HepG2 (cell line): ENCODE measurements around the gene PCLO. TPM values are rescaled to one million over a fixed set of nuclear protein-coding genes. Genes with fewer than 3 reads are reported as not detected.

Source experiments
- ATAC-seq: fragments of 200-7000 bp; cut with Tn5 transposase; 3 replicates; pipeline ENCODE4 v1.9.1; 2020; ENCODE audit warnings: mild to moderate bottlenecking, moderate library complexity
- BruUV-seq: library from RNA; stranded (reverse); fragments of 400-500 nt; replicated peaks from 2 replicates; lab custom pipeline; 2021; lab: Mats Ljungman, UMichigan
- CTCF ChIA-PET: fragments of 300-600 bp; formaldehyde crosslinking; extraction: SDS; loops from one replicate; lab custom pipeline; 2021; ENCODE audit warnings: low total read pairs, inconsistent platforms, low intra/inter-chr PET ratio; lab: Yijun Ruan, JAX
- POLR2A ChIA-PET: fragments of 350-600 bp; sonication (Branson Sonifier 250); formaldehyde crosslinking; loops from one replicate; lab custom pipeline; 2020; ENCODE audit warnings: antibody characterized with exemption, inconsistent platforms; lab: Yijun Ruan, JAX
- DNase-seq: peaks from one replicate; pipeline ENCODE4 v3.0.0-alpha.2; 2015; ENCODE audit warnings: low spot score
- FAIRE-seq: peaks from 3 replicates; lab custom pipeline; 2011; peaks lifted over from hg19 to GRCh38; lab: Jason Lieb, UNC
- H2AFZ ChIP-seq: one replicate; pipeline ENCODE4 v1.6.1; 2011; ENCODE audit warnings: low read length, inconsistent platforms
- H3K27ac ChIP-seq: fragments of 300-600 bp; 3 replicates; pipeline ENCODE4 v1.8.0; 2011; ENCODE audit warnings: mixed run types, mild to moderate bottlenecking, mixed read lengths, low read length, inconsistent platforms; ENCODE audit not compliant: insufficient read depth; ENCODE audit errors: extremely low read length
- H3K27me3 ChIP-seq, 2 experiments: fragments of 200-600 bp in 1 of 2; 2 replicates in 1 of 2; 3 replicates in 1 of 2; pipeline versions ENCODE4 v1.6.0 to v1.8.0; 2011; ENCODE audit warnings: low read length in 2 of 2, mild to moderate bottlenecking in 2 of 2, moderate library complexity in 2 of 2, inconsistent platforms in 1 of 2; ENCODE audit not compliant: insufficient read depth in 2 of 2, control insufficient read depth in 1 of 2
- H3K36me3 ChIP-seq, 2 experiments: fragments of 200-600 bp in 1 of 2; replicated peaks in 1 of 2; 2 replicates in 1 of 2; 3 replicates in 1 of 2; pipeline versions ENCODE4 v1.5.1 to v1.8.0; 2011; ENCODE audit warnings: low read length in 2 of 2, inconsistent platforms in 1 of 2; ENCODE audit not compliant: insufficient read depth in 2 of 2, control insufficient read depth in 1 of 2
- H3K4me1 ChIP-seq: 2 replicates; pipeline ENCODE4 v1.5.1; 2012; ENCODE audit warnings: low read length, inconsistent platforms; ENCODE audit not compliant: insufficient read depth
- H3K4me2 ChIP-seq: 2 replicates; pipeline ENCODE4 v1.6.0; 2011; ENCODE audit warnings: low read depth, low read length, inconsistent platforms
- H3K4me3 ChIP-seq, 3 experiments: fragments of 200-600 bp in 1 of 3; sonication (generic), shearing (Covaris generic) in 1 of 3; replicated peaks in 1 of 3; 2 replicates each; pipeline ENCODE4 v1.5.1; 2011 to 2016; ENCODE audit warnings: low read length in 3 of 3, inconsistent platforms in 2 of 3, low read depth in 2 of 3, mild to moderate bottlenecking in 2 of 3, control low read depth in 1 of 3, mixed read lengths in 1 of 3; ENCODE audit not compliant: insufficient read depth in 1 of 3
- H3K79me2 ChIP-seq: one replicate; pipeline ENCODE4 v1.6.1; 2011; ENCODE audit warnings: low read length, inconsistent platforms; ENCODE audit not compliant: insufficient read depth
- H3K9ac ChIP-seq: 2 replicates; pipeline ENCODE4 v1.6.0; 2011; ENCODE audit warnings: mild to moderate bottlenecking, low read depth, low read length, inconsistent platforms; ENCODE audit not compliant: insufficient read depth
- H3K9me3 ChIP-seq: 2 replicates; pipeline ENCODE4 v1.5.1; 2012; ENCODE audit warnings: mild to moderate bottlenecking, low read length
- H4K20me1 ChIP-seq: 2 replicates; pipeline ENCODE4 v1.6.0; 2011; ENCODE audit warnings: inconsistent platforms, mild to moderate bottlenecking, low read length, moderate library complexity; ENCODE audit not compliant: insufficient read depth
- CHCHD3 ChIP-seq: sonication (generic); formaldehyde crosslinking; IDR thresholded peaks from 2 replicates; pipeline ENCODE4 v1.8.0; 2022; ENCODE audit warnings: mild to moderate bottlenecking, missing genetic modification reagents, moderate library complexity
- MIER3 ChIP-seq: IDR thresholded peaks from 2 replicates; pipeline ENCODE4 v1.6.1; 2016; ENCODE audit warnings: missing compliant biosample characterization, borderline replicate concordance
- MTF1 ChIP-seq: sonication (generic); formaldehyde crosslinking; IDR thresholded peaks from 2 replicates; pipeline ENCODE4 v1.5.0; 2020; ENCODE audit warnings: missing genetic modification reagents
- RFXAP ChIP-seq: sonication (generic); formaldehyde crosslinking; IDR thresholded peaks from 2 replicates; pipeline ENCODE4 v1.4.0; 2020; ENCODE audit warnings: missing genetic modification reagents, borderline replicate concordance
- SYNCRIP ChIP-seq: fragments of 200-400 bp; formaldehyde crosslinking; IDR thresholded peaks from 2 replicates; pipeline ENCODE4 v1.6.1; 2018; ENCODE audit warnings: mild to moderate bottlenecking, low read depth, low read length; ENCODE audit not compliant: insufficient read depth
- ZFP41 ChIP-seq: sonication (generic); formaldehyde crosslinking; IDR thresholded peaks from 2 replicates; pipeline ENCODE4 v1.4.0; 2020; ENCODE audit warnings: mild to moderate bottlenecking, missing genetic modification reagents, borderline replicate concordance
- ZMYM3 ChIP-seq: sonication (generic); formaldehyde crosslinking; IDR thresholded peaks from 2 replicates; pipeline ENCODE4 v1.5.1; 2020; ENCODE audit warnings: mild to moderate bottlenecking, missing genetic modification reagents
- ZNF251 ChIP-seq: sonication (generic); formaldehyde crosslinking; IDR thresholded peaks from 2 replicates; pipeline ENCODE4 v1.9.0; 2021; ENCODE audit warnings: mild to moderate bottlenecking, missing genetic modification reagents
- ZNF530 ChIP-seq: sonication (generic); formaldehyde crosslinking; IDR thresholded peaks from 2 replicates; pipeline ENCODE4 v1.5.0; 2020; ENCODE audit warnings: low read depth, mild to moderate bottlenecking, missing genetic modification reagents
- ZNF557 ChIP-seq: sonication (generic); formaldehyde crosslinking; IDR thresholded peaks from 2 replicates; pipeline ENCODE4 v1.4.0; 2020; ENCODE audit warnings: missing genetic modification reagents
- ZNF562 ChIP-seq: sonication (generic); formaldehyde crosslinking; IDR thresholded peaks from 2 replicates; pipeline ENCODE4 v1.8.0; 2022; ENCODE audit warnings: missing genetic modification reagents, borderline replicate concordance
- ZSCAN12 ChIP-seq: sonication (generic); formaldehyde crosslinking; IDR thresholded peaks from 2 replicates; pipeline ENCODE4 v1.9.0; 2021; ENCODE audit warnings: mild to moderate bottlenecking, missing genetic modification reagents
- ZSCAN29 ChIP-seq: sonication (generic); formaldehyde crosslinking; conservative IDR thresholded peaks from 2 replicates; pipeline ENCODE4 v1.4.0; 2020; ENCODE audit warnings: mild to moderate bottlenecking, missing genetic modification reagents
- WGBS: methylation state at CpG from one replicate; pipeline ENCODE4 v1.1.6; 2017; ENCODE audit warnings: low lambda C conversion rate; 5-methylcytosine and 5-hydroxymethylcytosine counted together
- in situ Hi-C: cut with HindIII; loops from 2 replicates; pipeline ENCODE4 v1.10.0; 2017; ENCODE audit warnings: low pct_unique_long_range_greater_than_20kb; ENCODE audit not compliant: extremely low pct_ligation_motif_present
- intact Hi-C: fragments of 100-400 bp; cut with micrococcal nuclease; formaldehyde crosslinking; loops from one replicate; pipeline ENCODE4 v1.10.0; 2022; ENCODE audit not compliant: unreplicated experiment
- polyA plus RNA-seq, 8 experiments: library from polyadenylated mRNA; depleted of rRNA in 3 of 8; stranded (reverse) in 7 of 8; unstranded in 1 of 8; fragments of >200 nt; fragmentation: Illumina TruSeq in 4 of 8; extraction: Trizol in 4 of 8; gene quantifications; 2 replicates each; pipeline versions ENCODE4 v1.2.1 to v1.2.3, GENCODE V29; 2011 to 2016; ENCODE audit warnings: low read depth in 4 of 8, missing spikeins in 1 of 8, mixed read lengths in 1 of 8; ENCODE audit not compliant: insufficient read depth in 1 of 8
- total RNA-seq, 5 experiments: library from RNA; depleted of rRNA; stranded (reverse); fragments of >200 nt; fragmentation: Illumina TruSeq; extraction: Trizol; gene quantifications; 2 replicates each; pipeline ENCODE4 v1.2.3, GENCODE V29; 2016; ENCODE audit warnings: low read depth in 1 of 5
- TF ChIP-seq, protein P1 (sequence below): sonication (generic); formaldehyde crosslinking; IDR thresholded peaks from 2 replicates; pipeline ENCODE4 v1.9.0; 2021; ENCODE audit warnings: missing genetic modification reagents, borderline replicate concordance
- TF ChIP-seq, protein P2 (sequence below): IDR thresholded peaks from 2 replicates; pipeline ENCODE4 v1.6.1; 2018; ENCODE audit warnings: missing genetic modification reagents, mild to moderate bottlenecking, missing compliant biosample characterization
- TF ChIP-seq, protein P3 (sequence below): sonication (generic); formaldehyde crosslinking; IDR thresholded peaks from 2 replicates; pipeline ENCODE4 v1.4.0; 2020; ENCODE audit warnings: missing genetic modification reagents
- TF ChIP-seq, protein P4 (sequence below): sonication (generic); formaldehyde crosslinking; IDR thresholded peaks from 2 replicates; pipeline ENCODE4 v1.8.1; 2022; ENCODE audit warnings: mild to moderate bottlenecking, missing genetic modification reagents
- TF ChIP-seq, protein P5 (sequence below): sonication (generic); formaldehyde crosslinking; IDR thresholded peaks from 2 replicates; pipeline ENCODE4 v1.5.1; 2020; ENCODE audit warnings: missing genetic modification reagents, mild to moderate bottlenecking, borderline replicate concordance

Gene PCLO
- total and polyA plus RNA-seq, 2 of the 13 experiments (the other 11 are each of a cell fraction or from before 2014, with no cell fraction given), result 0.07 to 0.29 TPM

DNA sequence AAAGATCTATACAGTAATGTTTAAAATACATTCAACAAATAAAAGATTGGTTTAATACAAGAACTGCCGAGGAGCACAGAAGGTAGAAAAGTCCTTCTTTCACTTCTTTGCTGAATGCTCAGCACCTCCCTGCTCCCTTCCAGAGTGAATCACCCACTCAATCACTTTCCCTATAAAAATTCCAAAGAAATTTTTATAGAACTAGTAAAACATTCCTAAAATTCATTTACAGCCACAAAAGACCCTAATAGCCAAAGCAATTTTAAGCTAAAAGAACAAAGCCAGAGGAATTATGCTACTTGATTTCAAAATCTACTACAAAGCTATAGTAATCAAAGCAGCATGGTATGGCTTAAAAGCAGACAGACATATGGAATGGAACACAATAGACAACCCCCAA, 320.9 kb downstream of the PCLO start:
- Histone ChIP-seq H3K36me3 (no peaks in the 10 kb centered on the region), H2AFZ (no peak overlapping the region), H3K4me1 (no peaks in the 10 kb centered on the region), H3K27me3 (no peaks in the 10 kb centered on the region), H3K4me2 (no peak overlapping the region), H3K9ac (no peak overlapping the region), H3K27ac (no peak overlapping the region), H3K9me3 (no peaks in the 10 kb centered on the region), H3K4me3 (no peak overlapping the region), H4K20me1 (no peaks in the 10 kb centered on the region), H3K79me2 (no peaks in the 10 kb centered on the region)
- CTCF ChIA-PET, result no interaction called here
- FAIRE-seq (no peak), DNase-seq (no peak), ATAC-seq (no peak)
- intact Hi-C loops (no loop called here), in situ Hi-C loops (no loop called here)
- POLR2A ChIA-PET, result no interaction called here
- no TSS peak for BruUV-seq
- WGBS, result 34% methylated on average over 1 of the region's 1 CpG
- no peak for TF ChIP-seq SYNCRIP
- TF ChIP-seq CHCHD3 (CRISPR knock-in tag), result no peak
- TF ChIP-seq ZNF251 (CRISPR knock-in tag), result no peak
- TF ChIP-seq ZNF530 (CRISPR knock-in tag), result no peak
- TF ChIP-seq, protein P1, sequence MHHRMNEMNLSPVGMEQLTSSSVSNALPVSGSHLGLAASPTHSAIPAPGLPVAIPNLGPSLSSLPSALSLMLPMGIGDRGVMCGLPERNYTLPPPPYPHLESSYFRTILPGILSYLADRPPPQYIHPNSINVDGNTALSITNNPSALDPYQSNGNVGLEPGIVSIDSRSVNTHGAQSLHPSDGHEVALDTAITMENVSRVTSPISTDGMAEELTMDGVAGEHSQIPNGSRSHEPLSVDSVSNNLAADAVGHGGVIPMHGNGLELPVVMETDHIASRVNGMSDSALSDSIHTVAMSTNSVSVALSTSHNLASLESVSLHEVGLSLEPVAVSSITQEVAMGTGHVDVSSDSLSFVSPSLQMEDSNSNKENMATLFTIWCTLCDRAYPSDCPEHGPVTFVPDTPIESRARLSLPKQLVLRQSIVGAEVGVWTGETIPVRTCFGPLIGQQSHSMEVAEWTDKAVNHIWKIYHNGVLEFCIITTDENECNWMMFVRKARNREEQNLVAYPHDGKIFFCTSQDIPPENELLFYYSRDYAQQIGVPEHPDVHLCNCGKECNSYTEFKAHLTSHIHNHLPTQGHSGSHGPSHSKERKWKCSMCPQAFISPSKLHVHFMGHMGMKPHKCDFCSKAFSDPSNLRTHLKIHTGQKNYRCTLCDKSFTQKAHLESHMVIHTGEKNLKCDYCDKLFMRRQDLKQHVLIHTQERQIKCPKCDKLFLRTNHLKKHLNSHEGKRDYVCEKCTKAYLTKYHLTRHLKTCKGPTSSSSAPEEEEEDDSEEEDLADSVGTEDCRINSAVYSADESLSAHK (CRISPR knock-in tag), result no peak
- TF ChIP-seq, protein P2, sequence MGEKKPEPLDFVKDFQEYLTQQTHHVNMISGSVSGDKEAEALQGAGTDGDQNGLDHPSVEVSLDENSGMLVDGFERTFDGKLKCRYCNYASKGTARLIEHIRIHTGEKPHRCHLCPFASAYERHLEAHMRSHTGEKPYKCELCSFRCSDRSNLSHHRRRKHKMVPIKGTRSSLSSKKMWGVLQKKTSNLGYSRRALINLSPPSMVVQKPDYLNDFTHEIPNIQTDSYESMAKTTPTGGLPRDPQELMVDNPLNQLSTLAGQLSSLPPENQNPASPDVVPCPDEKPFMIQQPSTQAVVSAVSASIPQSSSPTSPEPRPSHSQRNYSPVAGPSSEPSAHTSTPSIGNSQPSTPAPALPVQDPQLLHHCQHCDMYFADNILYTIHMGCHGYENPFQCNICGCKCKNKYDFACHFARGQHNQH (CRISPR knock-in tag), result no peak
- TF ChIP-seq ZSCAN12 (CRISPR knock-in tag), result no peak
- TF ChIP-seq ZNF562 (CRISPR knock-in tag), result no peak
- TF ChIP-seq MIER3 (CRISPR knock-in tag), result no peak
- no peak for TF ChIP-seq MTF1
- no peak for TF ChIP-seq ZNF557
- TF ChIP-seq, protein P3, sequence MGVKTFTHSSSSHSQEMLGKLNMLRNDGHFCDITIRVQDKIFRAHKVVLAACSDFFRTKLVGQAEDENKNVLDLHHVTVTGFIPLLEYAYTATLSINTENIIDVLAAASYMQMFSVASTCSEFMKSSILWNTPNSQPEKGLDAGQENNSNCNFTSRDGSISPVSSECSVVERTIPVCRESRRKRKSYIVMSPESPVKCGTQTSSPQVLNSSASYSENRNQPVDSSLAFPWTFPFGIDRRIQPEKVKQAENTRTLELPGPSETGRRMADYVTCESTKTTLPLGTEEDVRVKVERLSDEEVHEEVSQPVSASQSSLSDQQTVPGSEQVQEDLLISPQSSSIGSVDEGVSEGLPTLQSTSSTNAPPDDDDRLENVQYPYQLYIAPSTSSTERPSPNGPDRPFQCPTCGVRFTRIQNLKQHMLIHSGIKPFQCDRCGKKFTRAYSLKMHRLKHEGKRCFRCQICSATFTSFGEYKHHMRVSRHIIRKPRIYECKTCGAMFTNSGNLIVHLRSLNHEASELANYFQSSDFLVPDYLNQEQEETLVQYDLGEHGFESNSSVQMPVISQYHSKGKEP, result no peak
- no peak for TF ChIP-seq ZSCAN29
- TF ChIP-seq ZMYM3 (CRISPR knock-in tag), result no peak
- no peak for TF ChIP-seq ZFP41 (CRISPR knock-in tag)
- TF ChIP-seq RFXAP (CRISPR knock-in tag), result no peak
- TF ChIP-seq, protein P4, sequence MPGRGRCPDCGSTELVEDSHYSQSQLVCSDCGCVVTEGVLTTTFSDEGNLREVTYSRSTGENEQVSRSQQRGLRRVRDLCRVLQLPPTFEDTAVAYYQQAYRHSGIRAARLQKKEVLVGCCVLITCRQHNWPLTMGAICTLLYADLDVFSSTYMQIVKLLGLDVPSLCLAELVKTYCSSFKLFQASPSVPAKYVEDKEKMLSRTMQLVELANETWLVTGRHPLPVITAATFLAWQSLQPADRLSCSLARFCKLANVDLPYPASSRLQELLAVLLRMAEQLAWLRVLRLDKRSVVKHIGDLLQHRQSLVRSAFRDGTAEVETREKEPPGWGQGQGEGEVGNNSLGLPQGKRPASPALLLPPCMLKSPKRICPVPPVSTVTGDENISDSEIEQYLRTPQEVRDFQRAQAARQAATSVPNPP (CRISPR knock-in tag), result no peak
- TF ChIP-seq, protein P5, sequence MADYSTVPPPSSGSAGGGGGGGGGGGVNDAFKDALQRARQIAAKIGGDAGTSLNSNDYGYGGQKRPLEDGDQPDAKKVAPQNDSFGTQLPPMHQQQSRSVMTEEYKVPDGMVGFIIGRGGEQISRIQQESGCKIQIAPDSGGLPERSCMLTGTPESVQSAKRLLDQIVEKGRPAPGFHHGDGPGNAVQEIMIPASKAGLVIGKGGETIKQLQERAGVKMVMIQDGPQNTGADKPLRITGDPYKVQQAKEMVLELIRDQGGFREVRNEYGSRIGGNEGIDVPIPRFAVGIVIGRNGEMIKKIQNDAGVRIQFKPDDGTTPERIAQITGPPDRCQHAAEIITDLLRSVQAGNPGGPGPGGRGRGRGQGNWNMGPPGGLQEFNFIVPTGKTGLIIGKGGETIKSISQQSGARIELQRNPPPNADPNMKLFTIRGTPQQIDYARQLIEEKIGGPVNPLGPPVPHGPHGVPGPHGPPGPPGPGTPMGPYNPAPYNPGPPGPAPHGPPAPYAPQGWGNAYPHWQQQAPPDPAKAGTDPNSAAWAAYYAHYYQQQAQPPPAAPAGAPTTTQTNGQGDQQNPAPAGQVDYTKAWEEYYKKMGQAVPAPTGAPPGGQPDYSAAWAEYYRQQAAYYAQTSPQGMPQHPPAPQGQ, result no peak
